CD4-positive, alpha-beta T cell treated with Interferon gamma for 1 hour (primary cell): ENCODE results near the gene CCSER1.
"Not testable (repeated sequence)": the region's sequence is repeated elsewhere in the genome, so short reads cannot be mapped to it uniquely, and the experiment has no call there.

Experiments
- DNase-seq: peaks from one replicate; pipeline ENCODE4 v3.0.0-alpha.2; 2020

The CCSER1 gene

GRCh38 chr4:91622925-91623602 is 1495.9 kb downstream of the CCSER1 start:
- DNase-seq: no peak

- not testable (repeated sequence) for DNase-seq
Measured at GRCh38 chr4:91623603-91623967, 1496.4 kb downstream of the CCSER1 start.

GRCh38 chr4:91630054-91630453 is 1502.9 kb downstream of the CCSER1 start:
- DNase-seq: no peak

GRCh38 chr4:91630764-91631163 is 1503.6 kb downstream of the CCSER1 start:
- no peak for DNase-seq

- no peak for DNase-seq
Measured at GRCh38 chr4:91631335-91631734, 1504.1 kb downstream of the CCSER1 start.

GRCh38 chr4:91636083-91636482 is 1508.9 kb downstream of the CCSER1 start:
- no peak for DNase-seq
